GM19043 (cell line): Measurements from ENCODE around the gene NEDD4L.

ENCODE experiments used
- ATAC-seq: cut with Tn5 transposase; IDR thresholded peaks from one replicate; pipeline ENCODE4 v1.9.1; 2021; ENCODE audit warnings: low read depth; ENCODE audit not compliant: unreplicated experiment

The NEDD4L gene

DNA sequence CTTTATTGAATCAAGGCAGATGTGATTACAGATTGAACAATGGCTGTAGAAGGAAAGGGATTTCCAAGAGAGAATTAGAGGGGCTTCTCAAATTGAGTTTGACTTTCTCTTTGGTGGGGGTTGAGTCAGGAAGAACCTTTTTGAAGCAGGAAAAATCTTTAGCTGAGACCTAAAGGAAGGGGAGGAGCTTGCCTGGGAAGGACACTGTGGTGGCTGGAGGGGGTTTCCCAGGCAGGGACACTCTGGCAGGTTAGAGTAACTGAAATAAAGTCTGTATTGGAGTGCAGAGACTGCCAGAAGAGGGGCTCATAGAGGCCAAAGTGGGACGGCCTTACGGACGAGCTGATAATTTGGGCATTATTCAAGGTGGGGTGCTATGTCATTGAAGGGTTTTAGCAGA lies 69.3 kb downstream of the NEDD4L start:
- ATAC-seq = no peak

- ATAC-seq = no peak
These were observed 70.7 kb downstream of the NEDD4L start for GRCh38 chr18:58114766-58115165.

DNA sequence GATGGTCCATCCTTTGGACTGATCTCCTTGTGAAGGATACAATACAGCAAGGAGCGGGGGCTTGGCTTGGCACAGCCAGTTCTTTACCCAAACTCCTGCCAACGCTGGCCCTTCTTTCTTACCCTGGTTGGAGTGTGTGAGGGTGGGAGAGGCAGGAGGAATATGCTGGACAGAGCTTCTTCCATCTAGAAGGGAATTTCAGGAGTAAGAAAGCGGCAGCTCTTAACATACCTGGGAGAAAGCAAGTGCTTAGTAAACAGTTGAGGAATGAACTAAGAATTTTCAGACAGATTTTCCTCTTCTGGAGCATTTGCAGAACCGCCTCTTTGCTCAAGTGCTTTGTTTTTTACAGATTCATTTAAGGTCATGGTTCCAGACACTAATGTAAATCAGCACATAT lies 72.8 kb downstream of the NEDD4L start:
- ATAC-seq = no peak

- no peak for ATAC-seq
These were observed 73.9 kb downstream of the NEDD4L start for GRCh38 chr18:58117786-58118403.

DNA sequence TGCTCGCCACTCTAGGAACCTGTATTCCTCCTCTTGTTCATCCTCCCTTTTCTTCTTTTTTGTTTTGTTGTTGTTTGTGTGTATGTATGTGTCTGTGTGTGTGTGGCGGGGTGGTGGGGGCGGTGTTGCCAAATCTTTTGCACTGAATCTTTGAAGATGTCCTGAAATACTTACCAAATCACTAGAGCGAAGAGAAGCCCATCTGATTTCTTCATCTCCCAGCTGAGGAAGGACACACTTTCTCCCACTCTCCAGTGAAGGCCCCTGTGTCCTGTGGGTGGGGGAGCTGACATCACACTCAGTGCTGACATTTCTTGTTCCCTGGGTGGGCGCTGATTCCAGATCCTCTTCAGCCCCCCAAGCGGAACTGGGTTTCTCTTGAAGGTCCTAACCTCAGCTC lies 74.5 kb downstream of the NEDD4L start:
- no peak for ATAC-seq

DNA sequence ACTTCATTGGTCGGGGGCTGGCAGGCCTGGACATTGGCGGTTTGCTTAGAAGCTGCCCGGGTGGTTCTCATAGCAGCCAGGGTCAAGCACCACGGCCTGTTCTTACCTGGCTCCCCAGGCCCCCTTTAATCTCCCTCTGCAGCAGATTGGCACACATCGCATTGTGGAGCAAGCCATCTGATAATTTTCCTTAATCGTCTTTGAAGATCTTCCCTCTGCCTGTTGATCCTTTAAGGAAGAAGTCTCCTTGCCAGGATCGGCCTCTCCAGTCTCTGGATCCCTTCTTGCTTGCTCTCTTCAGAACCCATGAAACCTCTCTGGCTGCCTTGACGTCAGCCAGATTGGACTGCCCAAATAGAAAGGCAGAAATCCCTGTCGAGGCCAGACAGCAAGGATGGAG lies 75.8 kb downstream of the NEDD4L start:
- ATAC-seq = no peak

DNA sequence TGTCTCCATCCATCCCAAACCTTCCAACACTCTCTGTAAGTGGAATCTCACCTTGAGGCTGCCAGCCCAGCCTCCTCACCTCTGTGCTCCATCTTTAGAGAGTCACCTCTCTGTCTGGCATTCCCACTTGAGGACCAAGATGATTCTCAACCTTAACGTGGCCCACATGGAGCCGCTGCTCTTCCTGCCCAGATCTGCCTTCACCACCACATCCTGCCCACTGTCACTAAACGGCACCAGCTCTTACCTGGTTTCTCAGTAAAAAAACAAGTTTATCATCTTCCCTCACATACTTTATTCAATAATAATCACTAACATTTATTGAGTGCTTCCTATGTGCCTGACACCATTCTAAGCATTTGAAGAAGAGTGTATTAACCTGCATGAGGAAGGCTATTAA lies 80.4 kb downstream of the NEDD4L start:
- no peak for ATAC-seq

- no peak for ATAC-seq
These were observed 81.2 kb downstream of the NEDD4L start for GRCh38 chr18:58125183-58125582.

DNA sequence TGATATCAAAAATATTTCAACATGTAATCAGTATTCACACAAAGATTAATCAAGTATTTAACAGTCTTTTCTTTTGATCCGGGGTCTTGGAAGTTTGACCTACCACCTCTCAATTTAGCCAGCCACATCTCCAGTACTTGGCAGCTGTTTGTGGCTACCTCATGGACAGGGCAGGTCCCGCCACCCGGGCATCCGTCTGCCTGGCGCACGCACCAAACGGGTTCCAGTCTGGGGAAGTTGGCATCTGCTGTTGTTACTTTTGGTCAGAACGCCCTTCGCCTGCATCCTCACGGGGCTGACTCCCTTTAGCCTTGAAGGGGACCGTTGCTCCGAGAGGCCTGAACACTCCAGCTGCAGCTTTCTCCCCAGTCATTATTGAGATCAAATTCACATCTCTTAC lies 81.7 kb downstream of the NEDD4L start:
- ATAC-seq = no peak

GRCh38 chr18:58128381-58129374 lies 84.7 kb downstream of the NEDD4L start:
- no peak for ATAC-seq

GRCh38 chr18:58132595-58133261 lies 88.7 kb downstream of the NEDD4L start:
- ATAC-seq = no peak

GRCh38 chr18:58135183-58135641 lies 91.2 kb downstream of the NEDD4L start:
- no peak for ATAC-seq

- peak; percentile 59 for ATAC-seq
These were observed 91.8 kb downstream of the NEDD4L start for GRCh38 chr18:58135701-58136331.

DNA sequence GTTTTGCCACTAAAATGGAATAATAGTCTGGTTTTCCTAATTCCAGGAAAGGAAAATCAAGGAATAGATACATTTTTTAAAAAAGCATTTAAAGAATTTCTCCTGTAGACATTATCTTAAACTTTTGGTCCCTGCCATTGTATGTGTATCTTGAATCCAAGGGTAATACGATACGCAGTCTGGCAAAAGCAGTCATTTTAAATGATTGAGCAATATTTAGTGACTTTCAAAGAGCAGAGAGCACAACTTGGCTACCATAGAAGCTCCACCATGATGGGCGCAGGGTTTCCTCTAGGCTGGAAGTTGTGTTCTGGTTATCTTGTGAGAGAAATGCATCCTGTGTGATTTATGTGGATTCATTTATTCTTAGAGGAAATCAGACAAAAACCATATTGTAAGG lies 92.9 kb downstream of the NEDD4L start:
- ATAC-seq = no peak

- ATAC-seq = no peak
These were observed 95.7 kb downstream of the NEDD4L start for GRCh38 chr18:58139459-58140386.

- ATAC-seq = no peak
These were observed 96.6 kb downstream of the NEDD4L start for GRCh38 chr18:58140387-58141325.

- no peak for ATAC-seq
These were observed 99.4 kb downstream of the NEDD4L start for GRCh38 chr18:58143386-58143785.

DNA sequence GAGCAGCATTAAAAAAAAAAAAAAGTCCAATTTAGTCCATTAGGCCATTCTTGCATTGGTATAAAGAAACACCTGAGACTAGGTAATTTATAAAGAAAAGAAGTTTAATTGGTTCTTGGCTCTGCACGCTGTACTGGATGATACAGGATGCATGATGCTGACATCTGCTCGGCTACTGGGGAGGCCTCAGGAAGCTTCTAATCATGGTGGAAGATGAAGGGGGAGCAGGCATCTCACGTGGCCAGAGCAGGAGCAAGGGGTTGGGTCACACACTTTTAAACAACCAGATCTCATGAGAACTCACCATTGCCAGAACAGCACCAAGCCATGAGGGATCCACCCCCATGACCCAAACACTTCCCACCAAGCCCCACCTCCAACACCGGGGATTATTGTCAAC lies 100.1 kb downstream of the NEDD4L start:
- no peak for ATAC-seq
